ENCODE measurements around the gene RAB18. TPM values are rescaled to one million over a fixed set of nuclear protein-coding genes. Genes with fewer than 3 reads are reported as not detected.
"Not testable (repeated sequence)": the region's sequence is repeated elsewhere in the genome, so short reads cannot be mapped to it uniquely, and the experiment has no call there.

Gene RAB18
- total RNA-seq, 1 experiment from 2014 or later = 154 TPM

GRCh38 chr10:27568196-27569175, 64.4 kb downstream of the RAB18 start:
- Mint-ChIP-seq H3K9me3 (ENCODE audit: unreplicated experiment) (no peaks in the 10 kb centered on the region), H3K27me3 (ENCODE audit: insufficient read depth, unreplicated experiment) (no peaks in the 10 kb centered on the region), H3K36me3 (ENCODE audit: insufficient read depth, unreplicated experiment) (no peaks in the 10 kb centered on the region), H3K4me1 (ENCODE audit: low read depth, unreplicated experiment) (peaks cover 9% of the 10 kb centered on the region), H3K27ac (ENCODE audit: unreplicated experiment) (no peak overlapping the region), H3K4me3 (ENCODE audit: unreplicated experiment) (no peak overlapping the region)
- H3K4me1 ChIP-seq = no peaks in the 10 kb centered on the region
- CTCF ChIA-PET = no interaction called here
- DNase-seq = no peak
- POLR2A ChIA-PET = no interaction called here
- no peaks in the 10 kb centered on the region; the same call in 1 of the 2 replicates for H3K27me3 ChIP-seq (replicated peaks; ENCODE audit: control insufficient read depth, insufficient read depth, low read length)
- BruUV-seq (replicated peaks) = no TSS peak
- intact Hi-C loops (cut with micrococcal nuclease; ENCODE audit: unreplicated experiment) = no loop called here
- H3K9me3 ChIP-seq = no peaks in the 10 kb centered on the region
- no peaks in the 10 kb centered on the region for H3K36me3 ChIP-seq (ENCODE audit: control insufficient read depth, insufficient read depth, low read length)
- no peak for TF ChIP-seq CTCF (IDR thresholded peaks at IDR 0.05; ENCODE audit: insufficient read depth in 1 of 2, low read depth in 1 of 2, low read length in 1 of 2, severe bottlenecking in 1 of 2, unreplicated experiment in 1 of 2)
- no peak overlapping the region for H3K4me3 ChIP-seq (ENCODE audit: low read depth, low read length)

- TF ChIP-seq CTCF (IDR thresholded peaks at IDR 0.05; ENCODE audit: insufficient read depth in 1 of 2, low read depth in 1 of 2, low read length in 1 of 2, severe bottlenecking in 1 of 2, unreplicated experiment in 1 of 2) = no peak
- Histone ChIP-seq H3K27me3 (replicated peaks; ENCODE audit: control insufficient read depth, insufficient read depth, low read length) (no peaks in the 10 kb centered on the region; the same call in 1 of the 2 replicates), H3K9me3 (no peaks in the 10 kb centered on the region), H3K4me3 (ENCODE audit: low read depth, low read length) (no peak overlapping the region), H3K4me1 (no peaks in the 10 kb centered on the region), H3K36me3 (ENCODE audit: control insufficient read depth, insufficient read depth, low read length) (no peaks in the 10 kb centered on the region)
- ChIA-PET CTCF (no interaction called here), POLR2A (no interaction called here)
- no peaks in the 10 kb centered on the region for H3K4me1 Mint-ChIP-seq (ENCODE audit: low read depth, unreplicated experiment)
- intact Hi-C loops (cut with micrococcal nuclease; ENCODE audit: unreplicated experiment) = no loop called here
- H3K9me3 Mint-ChIP-seq (ENCODE audit: unreplicated experiment) = no peaks in the 10 kb centered on the region
- BruUV-seq (replicated peaks) = no TSS peak
- H3K27me3 Mint-ChIP-seq (ENCODE audit: insufficient read depth, unreplicated experiment) = no peaks in the 10 kb centered on the region
- H3K4me3 Mint-ChIP-seq (ENCODE audit: unreplicated experiment) = no peak overlapping the region
- no peak for DNase-seq
- H3K27ac Mint-ChIP-seq (ENCODE audit: unreplicated experiment) = no peak overlapping the region
- no peaks in the 10 kb centered on the region for H3K36me3 Mint-ChIP-seq (ENCODE audit: insufficient read depth, unreplicated experiment)
Observed at GRCh38 chr10:27569946-27570345, 65.8 kb downstream of the RAB18 start.

- POLR2A ChIA-PET; H3K9me3 ChIP-seq; H3K4me1 ChIP-seq; H3K36me3 ChIP-seq (ENCODE audit: control insufficient read depth, insufficient read depth, low read length); H3K36me3 Mint-ChIP-seq (ENCODE audit: insufficient read depth, unreplicated experiment); H3K4me3 Mint-ChIP-seq (ENCODE audit: unreplicated experiment); H3K4me3 ChIP-seq (ENCODE audit: low read depth, low read length); H3K9me3 Mint-ChIP-seq (ENCODE audit: unreplicated experiment); H3K27me3 ChIP-seq (replicated peaks; ENCODE audit: control insufficient read depth, insufficient read depth, low read length); H3K27ac Mint-ChIP-seq (ENCODE audit: unreplicated experiment); CTCF ChIA-PET; H3K4me1 Mint-ChIP-seq (ENCODE audit: low read depth, unreplicated experiment); intact Hi-C loops (cut with micrococcal nuclease; ENCODE audit: unreplicated experiment); DNase-seq; BruUV-seq (replicated peaks): not testable (repeated sequence)
- peaks cover 19% of the 10 kb centered on the region for H3K27me3 Mint-ChIP-seq (ENCODE audit: insufficient read depth, unreplicated experiment)
Observed at GRCh38 chr10:27577038-27577437, 72.9 kb downstream of the RAB18 start.
